ENCODE measurements around the gene ITGAL. TPM values are rescaled to one million over a fixed set of nuclear protein-coding genes. Genes with fewer than 3 reads are reported as not detected.

Gene ITGAL
- total RNA-seq, 1 experiment from 2014 or later, result not detected

DNA sequence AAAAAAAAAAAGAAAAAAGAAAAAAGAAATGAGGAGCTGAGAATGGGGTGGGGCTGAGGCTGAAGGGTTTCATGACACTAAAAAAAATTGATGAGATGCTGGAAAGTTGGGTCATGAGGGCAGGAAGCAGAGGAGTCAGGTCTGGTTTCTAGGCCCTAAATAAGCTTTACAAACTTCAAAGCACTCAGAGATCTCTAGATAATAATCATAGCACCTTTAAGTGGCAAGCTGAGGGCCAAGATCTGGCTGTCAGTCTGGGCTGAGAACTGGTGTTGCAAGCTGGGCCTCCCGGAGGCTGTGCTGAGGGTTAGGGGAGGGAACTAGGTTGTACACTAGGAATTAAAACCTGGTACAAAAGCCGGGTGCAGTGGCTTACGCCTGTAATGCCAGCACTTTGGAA is 79.2 kb downstream of the ITGAL start:
- Histone ChIP-seq H4K91ac (ENCODE audit: insufficient read length, low read depth, low read length) (no peak overlapping the region), H3K23me2 (ENCODE audit: insufficient read length, low read depth, low read length, poor library complexity, severe bottlenecking) (no peaks in the 10 kb centered on the region), H3K27ac (ENCODE audit: insufficient read length, low read depth, low read length) (no peak overlapping the region), H3K23ac (ENCODE audit: insufficient read length, low read depth, low read length) (no peak overlapping the region), H3K4me2 (ENCODE audit: insufficient read depth, insufficient read length, low read length) (no peak overlapping the region), H3K27me3 (ENCODE audit: insufficient read depth, low read length) (no peaks in the 10 kb centered on the region), H3K9me3 (ENCODE audit: control insufficient read depth, low read depth, low read length) (no peaks in the 10 kb centered on the region), H2BK5ac (ENCODE audit: insufficient read length, low read length) (no peak overlapping the region), H2BK15ac (ENCODE audit: low read depth, low read length) (no peak overlapping the region), H2AK5ac (ENCODE audit: insufficient read length, low read length) (no peak overlapping the region), H2AFZ (ENCODE audit: low read length) (no peak overlapping the region), H3K79me1 (ENCODE audit: insufficient read depth, low read depth, low read length, poor library complexity, severe bottlenecking) (no peaks in the 10 kb centered on the region), H4K8ac (replicated peaks; ENCODE audit: insufficient read length, low read depth, low read length) (no peak overlapping the region), H4K20me1 (ENCODE audit: control insufficient read depth, insufficient read depth, insufficient read length) (no peaks in the 10 kb centered on the region), H3K9ac (ENCODE audit: extremely low read depth, insufficient read length, low read length) (no peak overlapping the region), H2BK120ac (ENCODE audit: low read depth, low read length, poor library complexity, severe bottlenecking) (no peak overlapping the region), H3K56ac (ENCODE audit: insufficient read length, low read depth, low read length) (no peak overlapping the region), H2BK12ac (ENCODE audit: insufficient read length, low read depth, low read length) (no peak overlapping the region), H3K4ac (ENCODE audit: low read depth, low read length) (no peak overlapping the region), H3K79me2 (ENCODE audit: insufficient read depth, low read length) (no peaks in the 10 kb centered on the region), H2BK20ac (ENCODE audit: low read depth, low read length, poor library complexity, severe bottlenecking) (no peak overlapping the region), H3T11ph (ENCODE audit: low read length) (no peak overlapping the region), H3K4me1 (ENCODE audit: insufficient read depth, low read length) (peaks cover 3% of the 10 kb centered on the region; the same call in 1 of the 2 replicates), H3K14ac (ENCODE audit: insufficient read depth, low read length) (no peak overlapping the region), H3K18ac (ENCODE audit: insufficient read length, low read depth, low read length) (no peak overlapping the region), H4K5ac (ENCODE audit: insufficient read length, low read depth, low read length) (no peak overlapping the region)
- no peak for TF ChIP-seq CTCF (conservative IDR thresholded peaks at IDR 0.05)
- H3K9me3 Mint-ChIP-seq, result peaks cover 0 to 6% of the 10 kb centered on the region in 2 experiments; a peak in 1 of 5 replicates
- no CpG with 5 or more reads among the region's 3 CpGs for WGBS (ENCODE audit: extremely low coverage, insufficient read length, low lambda C conversion rate)
- no peak overlapping the region for H3K4me3 Mint-ChIP-seq
- H3K4me1 Mint-ChIP-seq, result peaks cover 22 to 31% of the 10 kb centered on the region in 2 experiments
- H3K27ac Mint-ChIP-seq, result no peak overlapping the region
- peaks cover 5 to 37% (median 33%) of the 10 kb centered on the region in 3 experiments for H3K36me3 Mint-ChIP-seq (ENCODE audit: insufficient read depth in 1 of 3, low read depth in 3 of 3)
- H3K27me3 Mint-ChIP-seq (ENCODE audit: low read depth), result peaks cover 4% of the 10 kb centered on the region; the same call in 1 of the 2 replicates
- DNase-seq, result no peak

All from H9 (cell line).